Measurements from ENCODE around the gene ELMOD3. TPM values are rescaled to one million over a fixed set of nuclear protein-coding genes. Genes with fewer than 3 reads are reported as not detected.

Gene ELMOD3
- total and polyA plus RNA-seq, 8 donors, result 3.9 to 22.9 (median 8.0) TPM

DNA sequence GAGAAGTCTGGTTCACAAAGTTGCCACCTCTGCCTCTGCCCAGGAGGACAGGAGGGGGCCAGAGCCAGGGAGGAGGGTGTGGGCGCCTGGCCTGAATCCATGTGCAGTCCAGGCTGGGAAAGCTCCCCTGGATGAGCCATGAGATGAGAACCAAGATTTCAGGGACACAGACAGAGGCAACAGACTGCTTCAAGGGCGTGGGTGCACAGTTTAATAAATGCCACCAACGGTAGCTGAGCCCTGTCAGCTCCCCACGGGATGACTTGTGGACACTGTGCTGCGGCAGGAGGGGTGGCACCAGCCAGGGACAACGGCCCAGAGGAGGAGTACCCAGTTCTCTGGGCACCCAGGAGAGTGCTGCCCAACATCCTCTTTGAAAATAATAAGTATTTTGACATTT, 40.4 kb downstream of the ELMOD3 start:
- Histone ChIP-seq H3K36me3 (no peaks in the 10 kb centered on the region), H3K4me3 (no peak overlapping the region), H3K9me3 (no peaks in the 10 kb centered on the region), H3K4me1 (peaks cover 0 to 14% (median 5%) of the 10 kb centered on the region in 3 donors), H3K27me3 (no peaks in the 10 kb centered on the region), H3K27ac (no peak overlapping the region)
- 79 to 85% methylated on average over 6 of the region's 6 CpGs for WGBS, 2 donors
- ATAC-seq (no peak), DNase-seq (no peak), FAIRE-seq (no peak)
- intact Hi-C loops (cut with DNase I), result no loop called here
- no peak for TF ChIP-seq CTCF (IDR thresholded peaks at IDR 0.05)

- DNase-seq (no peak), ATAC-seq (no peak), FAIRE-seq (no peak)
- intact Hi-C loops (cut with DNase I), result no loop called here
- Histone ChIP-seq H3K4me1 (peaks cover 0 to 14% (median 5%) of the 10 kb centered on the region in 3 donors), H3K27me3 (no peaks in the 10 kb centered on the region), H3K4me3 (no peak overlapping the region), H3K27ac (peak overlapping the region; percentile 4 to 75 (median 54)), H3K9me3 (no peaks in the 10 kb centered on the region), H3K36me3 (no peaks in the 10 kb centered on the region)
- no peak for TF ChIP-seq CTCF (IDR thresholded peaks at IDR 0.05)
- 89 to 91% methylated on average over 14 of the region's 14 CpGs for WGBS, 2 donors
Measured at GRCh38 chr2:85395912-85396475, 41.4 kb downstream of the ELMOD3 start.

DNA sequence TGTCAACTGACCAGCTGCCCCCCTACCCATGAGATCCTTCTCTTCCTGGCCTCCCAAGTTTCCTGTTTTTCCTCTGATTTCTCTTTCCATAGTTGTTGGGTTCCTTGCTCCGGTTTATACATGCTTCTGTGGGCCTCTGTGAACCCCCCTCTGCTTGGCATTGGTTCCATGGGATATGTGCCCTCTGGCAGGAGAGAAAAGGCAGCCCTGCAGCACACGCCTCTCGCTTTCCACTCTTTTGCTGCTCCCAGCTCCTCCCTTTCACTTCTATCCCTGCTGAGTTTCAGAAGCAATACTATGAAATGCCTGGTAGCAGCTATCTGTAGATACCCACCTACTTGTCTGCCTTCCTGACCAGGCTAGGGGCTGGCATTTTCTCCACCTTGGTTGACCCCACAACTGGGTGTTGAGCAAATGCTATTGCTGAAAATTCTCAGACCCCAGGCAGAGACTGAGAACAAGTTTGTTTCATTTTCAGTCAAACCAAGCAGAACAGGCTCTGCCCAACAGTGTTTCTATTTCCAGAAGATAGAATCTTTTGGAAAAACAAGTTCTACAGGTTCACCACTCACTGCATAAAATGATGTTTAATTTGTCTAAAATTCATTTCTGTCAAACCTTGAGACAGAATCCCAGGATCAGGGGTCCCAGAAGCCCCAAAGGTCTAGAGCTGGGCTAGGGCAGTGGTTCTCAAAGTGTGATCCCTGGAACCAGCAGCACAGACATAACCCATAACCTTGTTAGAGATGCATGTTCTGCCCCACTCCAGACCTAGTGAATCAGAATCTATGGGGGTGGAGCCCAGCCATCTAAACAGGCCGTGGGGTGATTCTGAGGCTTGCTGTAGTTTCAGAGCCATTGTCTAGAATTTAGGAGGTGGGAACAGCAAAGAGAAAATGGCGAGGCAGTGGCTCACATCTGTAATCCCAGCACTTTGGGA, 42.2 kb downstream of the ELMOD3 start:
- H3K27me3 ChIP-seq, result no peaks in the 10 kb centered on the region
- peaks cover 0 to 14% (median 5%) of the 10 kb centered on the region in 3 donors for H3K4me1 ChIP-seq
- 36 to 39% methylated on average over 5 of the region's 5 CpGs for WGBS, 2 donors
- H3K36me3 ChIP-seq, result no peaks in the 10 kb centered on the region
- H3K9me3 ChIP-seq, result no peaks in the 10 kb centered on the region
- no peak overlapping the region for H3K4me3 ChIP-seq
- no peak for DNase-seq
- no peak for FAIRE-seq
- intact Hi-C loops (cut with DNase I), result no loop called here
- ATAC-seq, result peak; percentile 57 to 80 (median 67)
- no peak for TF ChIP-seq CTCF (IDR thresholded peaks at IDR 0.05)
- peak overlapping the region; percentile 4 to 75 (median 54) for H3K27ac ChIP-seq

DNA sequence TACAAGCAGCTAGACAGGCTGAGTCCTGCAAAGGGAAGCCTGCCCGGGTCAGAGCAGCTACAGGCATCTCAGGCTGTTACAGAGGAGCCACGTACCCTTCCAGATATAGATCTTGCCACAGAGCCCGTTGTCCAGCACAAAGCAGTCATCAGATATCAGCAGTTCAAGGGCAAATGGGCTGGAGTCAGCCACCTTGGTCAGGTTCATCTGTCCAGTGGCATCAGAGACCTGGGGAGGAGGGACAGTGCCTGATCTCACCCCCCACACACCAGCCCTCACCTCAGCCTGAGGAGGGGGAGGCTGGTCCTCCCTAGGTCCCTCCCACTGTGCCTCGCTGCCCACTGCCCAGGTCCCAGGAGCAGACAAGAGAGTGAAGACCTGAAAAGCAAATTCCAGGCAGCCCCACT, 43.4 kb downstream of the ELMOD3 start:
- FAIRE-seq (no peak), DNase-seq (no peak), ATAC-seq (no peak)
- intact Hi-C loops (cut with DNase I), result no loop called here
- Histone ChIP-seq H3K27ac (peak overlapping the region in 1 of 4 donors; percentile 75), H3K27me3 (no peaks in the 10 kb centered on the region), H3K36me3 (no peaks in the 10 kb centered on the region), H3K4me3 (no peak overlapping the region), H3K9me3 (no peaks in the 10 kb centered on the region), H3K4me1 (peaks cover 0 to 14% (median 5%) of the 10 kb centered on the region in 3 donors)
- WGBS, 2 donors, result 68 to 79% methylated on average over 4 of the region's 4 CpGs
- no peak for TF ChIP-seq CTCF (IDR thresholded peaks at IDR 0.05)

Measured in pancreas (tissue), 10 donors.